GM19468 (cell line): ENCODE measurements around the gene NLRP14.

ENCODE experiments used
- ATAC-seq: cut with Tn5 transposase; IDR thresholded peaks from one replicate; pipeline ENCODE4 v1.9.1; 2021; ENCODE audit warnings: mild to moderate bottlenecking, moderate library complexity, moderate number of reproducible peaks; ENCODE audit not compliant: unreplicated experiment; ENCODE audit errors: extremely low read depth

NLRP14 gene

DNA sequence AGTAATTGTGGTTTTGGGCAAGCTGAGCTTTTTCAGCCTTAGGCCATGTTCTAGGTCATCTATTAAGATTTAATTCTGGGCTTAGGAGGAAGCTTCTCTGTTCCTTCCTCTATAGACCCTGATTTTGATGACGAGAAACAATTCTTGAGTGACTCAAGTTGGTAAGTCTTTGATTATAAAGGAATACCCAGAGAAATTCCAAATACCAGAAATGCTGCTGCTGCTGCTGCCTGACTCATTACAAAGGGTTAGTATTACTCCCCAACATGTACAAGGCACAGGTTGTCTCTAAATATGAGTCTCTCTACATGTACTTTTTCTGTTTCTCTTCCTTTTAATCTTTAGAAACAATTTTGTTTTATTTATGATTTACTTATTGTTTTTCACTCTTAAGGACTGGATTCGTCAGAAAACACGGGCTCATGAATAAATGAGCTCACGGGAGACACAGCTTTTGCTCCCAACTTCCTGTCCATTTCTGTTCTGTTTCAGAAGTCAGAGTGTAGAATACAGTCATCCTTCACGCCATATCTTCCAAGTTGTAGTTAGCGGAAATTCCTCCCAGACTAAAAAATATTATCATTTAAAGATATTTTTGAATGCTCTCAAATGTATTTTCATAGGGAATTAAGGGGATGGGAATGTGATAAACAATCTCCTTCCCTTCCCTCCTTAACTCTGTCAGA is 36.7 kb downstream of the NLRP14 start:
- no peak for ATAC-seq

DNA sequence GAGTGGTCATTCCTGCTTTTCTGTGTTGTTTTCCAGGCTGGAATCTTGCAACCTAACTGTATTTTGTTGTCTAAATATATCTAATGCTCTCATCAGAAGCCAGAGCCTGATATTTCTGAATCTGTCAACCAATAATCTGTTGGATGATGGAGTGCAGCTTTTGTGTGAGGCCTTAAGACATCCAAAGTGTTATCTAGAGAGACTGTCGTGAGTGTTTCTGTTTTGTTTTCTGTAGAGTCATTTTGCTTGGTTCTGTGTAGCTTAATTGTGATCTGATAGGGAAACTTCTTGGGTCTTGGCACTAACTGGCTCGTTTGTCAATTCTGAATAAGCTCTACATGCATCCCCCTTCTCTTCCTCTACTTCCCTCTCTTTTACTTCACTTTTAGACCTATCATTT is 37.4 kb downstream of the NLRP14 start:
- ATAC-seq: no peak

DNA sequence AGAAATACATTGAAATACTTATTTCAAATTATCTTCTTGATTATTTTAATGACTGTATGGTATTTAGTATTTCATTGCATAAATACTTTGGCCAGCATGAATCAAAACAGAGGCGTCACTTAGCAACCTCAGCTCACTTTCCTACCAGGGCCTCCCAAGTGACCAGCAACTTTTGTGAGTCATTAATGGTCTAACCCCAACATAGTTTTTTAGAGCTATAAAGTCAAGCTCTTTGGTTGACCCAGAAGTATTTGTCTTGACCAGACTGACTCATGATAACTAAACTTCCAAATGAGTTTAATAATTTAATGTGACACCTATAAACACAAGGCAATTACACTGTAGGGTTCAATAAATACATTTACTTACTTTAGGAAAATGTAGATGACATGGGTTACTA is 40.6 kb downstream of the NLRP14 start:
- no peak for ATAC-seq

DNA sequence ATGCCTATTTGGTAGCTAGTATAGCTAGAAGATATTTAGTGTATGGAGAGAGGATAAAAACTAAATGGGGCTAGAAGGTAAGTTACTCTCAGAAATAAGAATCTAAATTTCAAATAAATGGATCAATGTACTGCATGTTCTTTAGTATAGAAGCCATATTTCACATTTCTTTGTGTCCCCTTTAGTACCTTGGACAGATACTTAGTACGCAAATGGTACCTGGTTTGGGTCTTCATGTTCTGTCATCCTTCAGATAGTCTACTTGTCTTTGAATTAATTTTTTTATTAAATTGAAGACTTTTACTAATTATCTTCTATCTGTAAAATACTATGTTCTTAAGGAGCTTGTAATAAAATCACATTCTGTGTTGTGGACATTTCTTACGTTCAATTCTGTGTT is 42.3 kb downstream of the NLRP14 start:
- no peak for ATAC-seq

DNA sequence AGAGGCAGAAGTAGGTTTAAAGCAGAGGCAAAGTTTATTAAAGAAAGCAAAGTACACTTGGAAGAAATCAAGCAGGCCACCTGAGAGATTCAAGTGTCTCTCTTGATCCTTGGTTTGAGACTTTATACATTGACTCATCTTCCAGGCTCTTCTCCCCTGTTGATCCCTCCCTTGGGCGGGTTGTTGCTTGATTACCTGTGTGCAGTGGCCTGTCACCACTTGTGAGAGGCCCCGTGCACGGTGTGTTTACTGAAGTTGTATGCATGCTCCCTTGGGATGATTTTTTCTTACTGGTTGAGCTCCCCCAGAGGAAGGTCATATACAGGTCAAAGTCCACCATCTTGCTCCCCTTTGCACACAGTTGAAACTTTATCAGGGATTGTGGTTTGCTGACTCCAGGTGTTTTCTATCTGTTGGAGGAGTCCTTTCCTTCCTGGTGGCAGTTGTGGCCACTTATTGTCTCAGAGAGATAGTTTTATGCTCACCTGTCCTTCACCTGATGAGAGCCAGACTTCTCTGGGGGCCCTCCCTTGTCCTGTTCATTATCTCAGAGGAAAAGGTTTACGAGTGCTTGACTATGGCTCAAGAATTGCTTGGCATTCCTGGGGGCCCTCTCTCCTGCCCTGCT is 52.2 kb downstream of the NLRP14 start:
- ATAC-seq: no peak

DNA sequence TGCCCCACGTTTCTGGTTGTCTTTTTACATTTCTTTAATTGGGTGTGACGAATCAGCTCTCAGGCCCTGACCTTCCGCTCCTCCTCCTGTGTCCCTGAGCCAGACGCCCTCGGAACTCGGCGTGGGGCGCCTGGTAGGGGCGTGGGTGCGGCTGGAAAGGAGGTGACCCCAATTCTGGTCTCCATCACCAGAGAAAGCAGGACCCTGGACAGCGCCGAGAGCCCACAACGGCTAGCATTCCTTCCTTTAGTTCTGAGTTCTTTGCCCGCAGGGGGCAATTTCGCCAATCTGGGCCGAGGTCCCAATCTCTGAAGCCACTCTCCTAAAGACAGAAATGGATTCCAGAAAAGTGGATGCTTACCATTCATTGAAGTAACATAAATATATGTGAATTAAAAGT is 56.8 kb downstream of the NLRP14 start:
- no peak for ATAC-seq

DNA sequence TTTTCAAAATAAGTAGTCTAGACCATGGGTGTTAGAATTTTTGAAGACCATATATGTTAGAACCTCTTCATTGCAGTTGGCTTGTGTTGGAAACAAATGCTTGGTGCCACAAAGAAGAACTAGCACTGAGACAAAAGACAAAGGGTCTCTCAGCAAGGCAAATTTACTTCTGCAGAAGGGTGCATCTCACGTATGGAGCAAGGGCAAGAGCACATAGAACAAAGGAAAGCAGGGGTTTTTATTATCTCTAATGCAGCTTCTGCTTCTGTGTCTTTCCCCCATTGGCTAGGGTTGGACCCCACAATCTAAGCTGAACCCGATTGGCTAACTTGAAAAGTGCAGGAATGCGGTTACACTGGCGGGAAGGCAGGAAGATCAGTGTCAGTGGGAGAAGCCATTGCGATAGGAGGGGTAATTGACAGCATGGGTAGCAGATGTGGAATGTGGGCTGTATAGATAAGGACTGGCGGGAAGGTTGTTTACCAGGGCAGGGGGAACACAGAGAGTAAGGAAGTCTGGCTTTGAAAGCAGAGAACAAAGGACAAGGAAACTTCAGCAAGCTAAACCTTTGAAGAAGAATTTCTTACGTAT is 59.4 kb downstream of the NLRP14 start:
- ATAC-seq: no peak

DNA sequence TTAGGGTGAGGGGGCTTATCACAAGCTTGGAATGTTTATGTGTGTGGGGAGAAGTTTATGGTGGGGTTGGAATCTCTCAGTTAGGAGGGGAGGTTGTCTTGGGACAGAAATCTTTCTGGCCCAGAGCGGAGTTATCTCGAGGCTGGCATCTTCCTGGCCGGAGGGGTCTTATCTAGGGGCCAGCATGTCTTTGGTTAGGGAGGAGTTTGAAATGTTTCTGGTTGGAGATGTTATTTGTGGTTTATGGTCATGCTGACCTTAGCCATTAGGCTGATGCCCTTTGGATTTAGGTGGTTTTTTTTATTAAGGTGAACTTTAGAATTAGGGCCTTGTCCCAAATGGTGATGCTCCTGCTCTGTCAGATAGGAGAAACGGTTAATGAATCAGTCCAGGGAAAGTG is 60.6 kb downstream of the NLRP14 start:
- ATAC-seq: no peak

DNA sequence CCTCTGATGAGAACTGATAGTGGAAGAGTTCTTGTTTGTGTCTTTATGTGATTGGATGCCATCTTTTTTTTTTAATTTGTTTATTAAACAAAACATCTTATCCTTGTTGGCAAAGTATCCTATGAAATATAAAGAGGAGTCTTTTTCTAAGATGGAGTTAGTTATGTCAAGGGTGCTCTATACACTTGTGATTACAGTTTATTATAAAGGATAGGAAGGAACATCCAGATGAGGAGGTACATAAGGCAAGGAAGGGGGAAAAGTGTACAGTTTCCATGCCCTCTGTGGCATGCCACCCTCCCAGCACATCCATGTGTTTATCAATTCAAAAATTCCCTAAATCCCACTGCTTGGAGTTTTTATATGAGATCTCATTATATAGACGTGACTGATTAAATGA is 61.2 kb downstream of the NLRP14 start:
- ATAC-seq: no peak

DNA sequence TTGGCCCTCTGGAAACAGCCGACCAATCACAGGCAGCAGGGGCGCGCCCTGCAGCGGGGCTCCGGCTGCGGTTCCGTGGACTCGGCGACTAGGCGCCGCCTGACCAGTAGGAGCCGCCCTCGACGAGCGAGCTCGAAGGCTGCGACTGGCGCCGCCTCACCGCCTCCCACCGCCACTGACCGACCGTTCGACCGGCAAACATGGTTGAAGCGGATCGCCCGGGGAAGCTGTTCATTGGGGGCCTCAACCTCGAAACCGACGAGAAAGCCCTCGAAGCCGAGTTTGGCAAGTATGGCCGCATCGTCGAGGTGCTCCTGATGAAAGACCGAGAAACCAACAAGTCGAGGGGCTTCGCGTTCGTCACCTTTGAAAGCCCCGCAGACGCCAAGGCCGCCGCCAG is 68.6 kb downstream of the NLRP14 start, which contains the start of gene RBMXL2:
RBMXL2 (plus strand) TSS at position 78 of the 400 bp plus-strand sequence; CDS start at position 201, 123 bp downstream.
- ATAC-seq: no peak

DNA sequence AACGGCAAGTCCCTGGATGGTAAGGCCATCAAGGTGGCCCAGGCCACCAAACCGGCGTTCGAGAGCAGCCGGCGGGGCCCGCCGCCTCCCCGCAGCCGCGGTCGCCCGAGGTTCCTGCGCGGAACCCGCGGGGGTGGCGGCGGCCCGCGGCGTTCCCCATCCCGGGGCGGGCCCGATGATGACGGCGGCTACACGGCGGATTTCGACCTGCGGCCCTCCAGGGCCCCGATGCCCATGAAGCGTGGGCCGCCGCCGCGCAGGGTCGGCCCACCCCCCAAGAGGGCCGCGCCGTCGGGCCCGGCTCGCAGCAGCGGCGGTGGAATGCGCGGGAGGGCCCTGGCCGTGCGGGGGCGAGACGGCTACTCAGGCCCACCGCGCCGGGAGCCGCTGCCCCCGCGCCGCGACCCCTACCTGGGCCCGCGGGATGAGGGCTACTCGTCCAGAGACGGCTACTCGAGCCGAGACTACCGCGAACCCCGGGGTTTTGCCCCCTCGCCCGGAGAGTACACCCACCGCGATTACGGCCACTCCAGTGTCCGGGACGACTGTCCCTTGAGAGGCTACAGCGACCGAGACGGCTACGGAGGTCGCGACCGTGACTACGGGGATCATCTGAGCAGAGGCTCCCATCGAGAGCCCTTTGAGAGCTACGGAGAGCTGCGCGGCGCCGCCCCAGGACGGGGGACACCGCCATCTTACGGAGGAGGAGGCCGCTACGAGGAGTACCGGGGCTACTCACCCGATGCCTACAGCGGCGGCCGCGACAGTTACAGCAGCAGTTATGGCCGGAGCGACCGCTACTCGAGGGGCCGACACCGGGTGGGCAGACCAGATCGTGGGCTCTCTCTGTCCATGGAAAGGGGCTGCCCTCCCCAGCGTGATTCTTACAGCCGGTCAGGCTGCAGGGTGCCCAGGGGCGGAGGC is 69.3 kb downstream of the NLRP14 start:
- no peak for ATAC-seq

DNA sequence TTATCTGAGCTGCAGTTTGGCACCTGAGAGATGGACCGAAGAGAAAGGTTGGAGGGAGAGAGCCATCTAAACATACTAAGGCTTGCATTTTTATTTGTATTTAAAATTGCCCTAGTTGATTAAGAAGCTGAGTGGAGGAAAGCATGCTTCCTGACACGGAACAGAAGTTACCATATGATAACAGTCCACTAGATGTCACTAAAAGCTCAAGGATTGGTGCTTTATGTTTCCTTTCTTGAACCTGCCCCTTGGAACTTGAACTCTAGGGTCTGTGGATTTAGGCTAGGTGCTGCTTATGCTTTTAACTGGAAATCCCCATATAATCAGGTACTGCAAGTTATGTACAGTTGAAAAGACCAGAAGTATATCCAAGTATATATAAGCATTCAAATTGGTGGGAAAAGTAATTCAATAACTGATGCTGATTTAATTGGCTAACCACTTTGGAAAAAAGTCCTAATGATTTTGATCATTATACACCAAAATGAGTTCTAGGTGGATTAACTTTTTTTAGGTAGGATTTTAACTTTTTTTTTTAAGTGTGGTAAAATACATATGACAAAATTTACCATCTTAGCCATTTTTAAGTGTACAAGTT is 78.1 kb downstream of the NLRP14 start:
- no peak for ATAC-seq

DNA sequence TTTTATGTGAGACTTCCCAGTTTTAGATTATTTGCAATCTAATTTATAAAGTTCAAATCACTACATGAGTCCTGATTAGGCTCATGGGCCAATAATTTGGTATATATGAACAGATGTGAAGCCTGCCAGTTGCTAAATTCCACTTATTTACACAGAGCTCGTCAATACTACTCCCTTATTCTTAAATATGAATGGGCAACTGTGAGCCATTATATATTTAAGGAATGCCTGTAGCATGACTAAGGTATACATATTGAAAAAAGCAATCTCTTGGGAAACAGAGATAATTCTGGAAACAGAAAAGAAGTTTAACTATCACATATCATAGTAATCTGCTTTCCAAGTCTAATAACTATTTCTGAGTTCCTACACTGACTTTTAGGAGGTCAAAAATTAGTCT is 95.5 kb downstream of the NLRP14 start:
- no peak for ATAC-seq

DNA sequence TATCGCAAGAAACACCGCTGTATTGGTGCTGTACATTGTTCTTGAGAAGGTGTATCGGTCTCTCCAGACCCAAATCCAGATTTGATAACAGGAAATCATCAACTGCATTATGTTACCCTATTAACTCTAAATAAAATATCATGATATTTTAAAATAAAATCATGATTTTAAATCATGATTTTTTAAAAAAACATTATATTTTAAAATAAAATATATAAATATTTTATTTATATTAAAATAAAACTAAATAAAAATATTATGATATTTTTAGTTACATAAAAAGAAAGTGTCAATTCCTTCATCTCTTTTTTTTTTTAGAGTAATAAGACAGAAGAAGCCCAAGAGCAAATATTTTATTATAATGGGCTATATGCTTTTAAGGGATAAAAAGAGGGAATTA is 96.1 kb downstream of the NLRP14 start:
- no peak for ATAC-seq
